Suprapubic skin (tissue), 3 donors: ENCODE data around the gene MYBPH.

Experiments used
- CTCF ChIP-seq, 2 donors: fragments of 200-600 bp in 1 of 2; fragments of 450-650 bp in 1 of 2; sonication (generic) in 1 of 2; IDR thresholded peaks; one replicate each; pipeline ENCODE4 v1.5.1; 2016 to 2019; ENCODE audit warnings: antibody characterized with exemption in 2 of 2, mild to moderate bottlenecking in 1 of 2, moderate library complexity in 1 of 2
- POLR2AphosphoS5 ChIP-seq, 3 donors: sonication (generic); formaldehyde crosslinking; IDR thresholded peaks; one replicate each; pipeline ENCODE4 v1.6.1; 2017; ENCODE audit warnings: antibody characterized with exemption in 3 of 3

GRCh38 chr1:203207751-203208150, 32.1 kb upstream of the MYBPH start:
- TF ChIP-seq POLR2AphosphoS5 (IDR thresholded peaks at IDR 0.05), result no peak
- TF ChIP-seq CTCF (IDR thresholded peaks at IDR 0.05), result no peak
